ENCODE results near the gene FXYD1. TPM values are rescaled to one million over a fixed set of nuclear protein-coding genes. Genes with fewer than 3 reads are reported as not detected.

Gene FXYD1
- polyA plus RNA-seq, 1 of the 3 experiments (the other 2 are of a cell fraction), result 0.12 TPM

DNA sequence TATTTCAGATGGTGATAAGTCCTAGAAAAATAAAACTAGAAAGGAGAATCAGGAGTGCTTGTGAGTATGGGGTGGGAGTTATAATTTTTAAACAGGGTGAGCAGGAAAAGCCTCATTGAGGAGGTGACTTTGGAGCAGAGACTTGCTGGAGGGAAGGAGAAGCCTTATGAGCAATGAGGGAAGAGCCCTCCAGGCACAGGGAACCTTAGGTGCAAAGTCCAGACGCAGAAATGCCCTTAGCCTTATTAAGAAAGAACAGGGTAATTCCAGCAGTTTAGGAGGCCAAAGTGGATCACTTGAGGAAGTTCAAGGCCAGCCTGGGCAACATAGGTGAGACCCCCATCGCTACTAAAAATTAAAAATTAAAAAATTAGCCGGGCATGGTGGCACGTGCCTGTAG is 44.0 kb upstream of the FXYD1 start:
- no peaks in the 10 kb centered on the region for H3F3A ChIP-seq (replicated peaks; ENCODE audit: insufficient read depth)
- H3K79me2 ChIP-seq (ENCODE audit: insufficient read depth), result no peaks in the 10 kb centered on the region
- no peak overlapping the region for H3K4me3 ChIP-seq (ENCODE audit: low read depth in 2 of 2, low read length in 1 of 2)
- no peak overlapping the region for H3K27ac ChIP-seq (ENCODE audit: low read depth in 2 of 2, low read length in 1 of 2)
- no peak for DNase-seq
- H3K9me2 ChIP-seq, result no peaks in the 10 kb centered on the region
- H3K4me1 ChIP-seq (ENCODE audit: control insufficient read depth in 1 of 2, insufficient read depth in 2 of 2, low read depth in 1 of 2, low read length in 1 of 2), result peaks cover 0 to 15% of the 10 kb centered on the region in 2 experiments; a peak in 1 of 4 replicates
- POLR2A ChIA-PET, result no interaction called here
- H3K4me2 ChIP-seq, result no peak overlapping the region
- CTCF ChIA-PET, result no interaction called here
- H3K27me3 ChIP-seq (ENCODE audit: insufficient read depth), result no peaks in the 10 kb centered on the region
- TF ChIP-seq, protein P1, sequence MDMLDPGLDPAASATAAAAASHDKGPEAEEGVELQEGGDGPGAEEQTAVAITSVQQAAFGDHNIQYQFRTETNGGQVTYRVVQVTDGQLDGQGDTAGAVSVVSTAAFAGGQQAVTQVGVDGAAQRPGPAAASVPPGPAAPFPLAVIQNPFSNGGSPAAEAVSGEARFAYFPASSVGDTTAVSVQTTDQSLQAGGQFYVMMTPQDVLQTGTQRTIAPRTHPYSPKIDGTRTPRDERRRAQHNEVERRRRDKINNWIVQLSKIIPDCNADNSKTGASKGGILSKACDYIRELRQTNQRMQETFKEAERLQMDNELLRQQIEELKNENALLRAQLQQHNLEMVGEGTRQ (IDR thresholded peaks at IDR 0.05; ENCODE audit: borderline replicate concordance, low read depth, low read length), result no peak
- TF ChIP-seq POLR2AphosphoS5 (IDR thresholded peaks at IDR 0.05; ENCODE audit: low read depth, low read length), result no peak
- TF ChIP-seq, protein P2, sequence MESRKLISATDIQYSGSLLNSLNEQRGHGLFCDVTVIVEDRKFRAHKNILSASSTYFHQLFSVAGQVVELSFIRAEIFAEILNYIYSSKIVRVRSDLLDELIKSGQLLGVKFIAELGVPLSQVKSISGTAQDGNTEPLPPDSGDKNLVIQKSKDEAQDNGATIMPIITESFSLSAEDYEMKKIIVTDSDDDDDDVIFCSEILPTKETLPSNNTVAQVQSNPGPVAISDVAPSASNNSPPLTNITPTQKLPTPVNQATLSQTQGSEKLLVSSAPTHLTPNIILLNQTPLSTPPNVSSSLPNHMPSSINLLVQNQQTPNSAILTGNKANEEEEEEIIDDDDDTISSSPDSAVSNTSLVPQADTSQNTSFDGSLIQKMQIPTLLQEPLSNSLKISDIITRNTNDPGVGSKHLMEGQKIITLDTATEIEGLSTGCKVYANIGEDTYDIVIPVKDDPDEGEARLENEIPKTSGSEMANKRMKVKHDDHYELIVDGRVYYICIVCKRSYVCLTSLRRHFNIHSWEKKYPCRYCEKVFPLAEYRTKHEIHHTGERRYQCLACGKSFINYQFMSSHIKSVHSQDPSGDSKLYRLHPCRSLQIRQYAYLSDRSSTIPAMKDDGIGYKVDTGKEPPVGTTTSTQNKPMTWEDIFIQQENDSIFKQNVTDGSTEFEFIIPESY (IDR thresholded peaks at IDR 0.05; ENCODE audit: borderline replicate concordance, low read depth), result no peak
- no peak for TF ChIP-seq FOXM1 (IDR thresholded peaks at IDR 0.05; ENCODE audit: low read depth)
- no peak for TF ChIP-seq FOSL2 (IDR thresholded peaks at IDR 0.05; ENCODE audit: borderline replicate concordance, low read depth)
- TF ChIP-seq GATA2 (CRISPR knock-in tag; IDR thresholded peaks at IDR 0.05), result no peak
- no peak for TF ChIP-seq CHD2 (IDR thresholded peaks at IDR 0.05; ENCODE audit: low read length, partially characterized antibody)
- no peak for TF ChIP-seq GABPA (IDR thresholded peaks at IDR 0.05; ENCODE audit: low read depth)
- TF ChIP-seq TEAD4 (IDR thresholded peaks at IDR 0.05; ENCODE audit: borderline replicate concordance, insufficient read depth), result no peak
- TF ChIP-seq FOXJ3 (CRISPR knock-in tag; IDR thresholded peaks at IDR 0.05), result no peak
- TF ChIP-seq RCOR1 (IDR thresholded peaks at IDR 0.05; ENCODE audit: low read length), result no peak
- no peak for TF ChIP-seq RAD21 (IDR thresholded peaks at IDR 0.05; ENCODE audit: low read length)
- TF ChIP-seq RFX5 (IDR thresholded peaks at IDR 0.05; ENCODE audit: low read length), result no peak
- TF ChIP-seq TCF12 (IDR thresholded peaks at IDR 0.05), result no peak
- TF ChIP-seq JUND (IDR thresholded peaks at IDR 0.05), result no peak
- no peak for TF ChIP-seq EP300 (IDR thresholded peaks at IDR 0.05; ENCODE audit: borderline replicate concordance in 1 of 2, low read depth in 1 of 2, low read length in 1 of 2)
- TF ChIP-seq EZH2phosphoT487 (IDR thresholded peaks at IDR 0.05; ENCODE audit: borderline replicate concordance, low read depth), result no peak
- TF ChIP-seq YY1 (IDR thresholded peaks at IDR 0.05; ENCODE audit: low read depth), result no peak
- H2AFZ ChIP-seq (ENCODE audit: low read depth), result no peak overlapping the region
- no peak overlapping the region for H3K9ac ChIP-seq
- no peaks in the 10 kb centered on the region for H4K20me1 ChIP-seq (ENCODE audit: insufficient read depth)
- 51% methylated on average over 4 of the region's 4 CpGs for WGBS (ENCODE audit: low lambda C conversion rate)
- H3K36me3 ChIP-seq (replicated peaks in 1 of 2; ENCODE audit: control insufficient read depth in 1 of 2, insufficient read depth in 2 of 2, low read length in 1 of 2), result no peaks in the 10 kb centered on the region
- H3K9me3 ChIP-seq, result no peaks in the 10 kb centered on the region

Measured in SK-N-SH (cell line).